Body of pancreas (tissue), 4 donors: Measurements from ENCODE around the gene ADARB1.

Source experiments
- POLR2A ChIP-seq, 3 donors: fragments of 450-650 bp; IDR thresholded peaks; one replicate each; pipeline ENCODE4 v1.6.1; 2016; ENCODE audit warnings: antibody characterized with exemption in 3 of 3, mild to moderate bottlenecking in 2 of 3
- TF ChIP-seq, protein P1 (sequence below), 7 experiments: fragments of 450-650 bp in 4 of 7; fragments of 200-600 bp in 3 of 7; sonication (generic) in 3 of 7; IDR thresholded peaks; one replicate each; pipeline ENCODE4 v1.5.1; 2016 to 2019; ENCODE audit warnings: antibody characterized with exemption in 7 of 7

GRCh38 chr21:45265721-45266517 is 191.5 kb downstream of the ADARB1 start:
- TF ChIP-seq, protein P1, sequence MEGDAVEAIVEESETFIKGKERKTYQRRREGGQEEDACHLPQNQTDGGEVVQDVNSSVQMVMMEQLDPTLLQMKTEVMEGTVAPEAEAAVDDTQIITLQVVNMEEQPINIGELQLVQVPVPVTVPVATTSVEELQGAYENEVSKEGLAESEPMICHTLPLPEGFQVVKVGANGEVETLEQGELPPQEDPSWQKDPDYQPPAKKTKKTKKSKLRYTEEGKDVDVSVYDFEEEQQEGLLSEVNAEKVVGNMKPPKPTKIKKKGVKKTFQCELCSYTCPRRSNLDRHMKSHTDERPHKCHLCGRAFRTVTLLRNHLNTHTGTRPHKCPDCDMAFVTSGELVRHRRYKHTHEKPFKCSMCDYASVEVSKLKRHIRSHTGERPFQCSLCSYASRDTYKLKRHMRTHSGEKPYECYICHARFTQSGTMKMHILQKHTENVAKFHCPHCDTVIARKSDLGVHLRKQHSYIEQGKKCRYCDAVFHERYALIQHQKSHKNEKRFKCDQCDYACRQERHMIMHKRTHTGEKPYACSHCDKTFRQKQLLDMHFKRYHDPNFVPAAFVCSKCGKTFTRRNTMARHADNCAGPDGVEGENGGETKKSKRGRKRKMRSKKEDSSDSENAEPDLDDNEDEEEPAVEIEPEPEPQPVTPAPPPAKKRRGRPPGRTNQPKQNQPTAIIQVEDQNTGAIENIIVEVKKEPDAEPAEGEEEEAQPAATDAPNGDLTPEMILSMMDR (IDR thresholded peaks at IDR 0.05) = no peak
- no peak for TF ChIP-seq POLR2A (IDR thresholded peaks at IDR 0.05)
